Measurements from ENCODE around the gene LRRFIP1.

The LRRFIP1 gene

DNA sequence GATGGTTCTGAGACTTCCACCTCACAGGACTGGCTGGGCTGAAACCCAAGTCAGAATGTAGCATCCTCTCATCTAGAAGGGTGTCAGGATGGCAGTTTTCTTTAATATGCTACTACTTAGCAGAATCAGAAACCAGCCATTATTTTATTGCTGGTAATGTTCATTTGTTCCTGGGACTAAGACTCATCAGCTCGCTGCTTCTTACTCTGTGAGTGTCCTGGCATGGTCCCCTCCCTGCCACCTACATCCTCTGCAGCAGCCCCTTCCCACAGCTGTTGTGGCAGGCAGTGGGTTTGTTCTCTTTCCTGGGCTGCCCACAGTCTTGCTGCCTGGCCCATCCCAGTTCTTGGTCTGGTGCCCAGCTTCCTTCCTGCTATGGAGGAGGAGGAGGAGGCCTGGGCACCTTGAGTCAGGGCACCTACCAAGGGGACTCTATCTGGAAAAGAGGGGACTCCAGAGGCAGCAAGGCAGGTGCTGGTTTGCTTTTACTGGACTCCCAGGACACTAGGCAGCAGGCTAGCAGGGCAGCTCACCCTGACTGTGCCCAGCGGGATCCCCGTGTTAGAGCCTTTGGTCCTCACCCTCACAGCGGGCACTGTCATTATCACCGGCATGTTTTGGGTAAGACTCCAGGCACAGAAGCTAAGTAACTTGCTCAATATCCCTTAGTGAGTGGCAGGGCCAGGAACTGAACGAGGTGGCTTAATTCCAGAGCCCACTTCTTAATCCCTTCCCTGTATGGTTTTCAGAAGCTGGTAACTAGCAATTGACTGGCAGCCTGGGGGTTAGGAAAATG is 62.1 kb downstream of the LRRFIP1 start:
- Histone ChIP-seq H3K4me3 (replicated peaks; ENCODE audit: low read depth, low read length) (no peak overlapping the region), H3K27me3 (replicated peaks; ENCODE audit: control insufficient read depth, insufficient read depth, low read length) (no peaks in the 10 kb centered on the region), H3K36me3 (ENCODE audit: control insufficient read depth, insufficient read depth, low read length) (no peaks in the 10 kb centered on the region)
- DNase-seq (ENCODE audit: extremely low read depth, insufficient read length) = no peak
- TF ChIP-seq, protein P1, sequence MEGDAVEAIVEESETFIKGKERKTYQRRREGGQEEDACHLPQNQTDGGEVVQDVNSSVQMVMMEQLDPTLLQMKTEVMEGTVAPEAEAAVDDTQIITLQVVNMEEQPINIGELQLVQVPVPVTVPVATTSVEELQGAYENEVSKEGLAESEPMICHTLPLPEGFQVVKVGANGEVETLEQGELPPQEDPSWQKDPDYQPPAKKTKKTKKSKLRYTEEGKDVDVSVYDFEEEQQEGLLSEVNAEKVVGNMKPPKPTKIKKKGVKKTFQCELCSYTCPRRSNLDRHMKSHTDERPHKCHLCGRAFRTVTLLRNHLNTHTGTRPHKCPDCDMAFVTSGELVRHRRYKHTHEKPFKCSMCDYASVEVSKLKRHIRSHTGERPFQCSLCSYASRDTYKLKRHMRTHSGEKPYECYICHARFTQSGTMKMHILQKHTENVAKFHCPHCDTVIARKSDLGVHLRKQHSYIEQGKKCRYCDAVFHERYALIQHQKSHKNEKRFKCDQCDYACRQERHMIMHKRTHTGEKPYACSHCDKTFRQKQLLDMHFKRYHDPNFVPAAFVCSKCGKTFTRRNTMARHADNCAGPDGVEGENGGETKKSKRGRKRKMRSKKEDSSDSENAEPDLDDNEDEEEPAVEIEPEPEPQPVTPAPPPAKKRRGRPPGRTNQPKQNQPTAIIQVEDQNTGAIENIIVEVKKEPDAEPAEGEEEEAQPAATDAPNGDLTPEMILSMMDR (IDR thresholded peaks at IDR 0.05; ENCODE audit: insufficient read depth, low read length, poor library complexity, severe bottlenecking) = no peak

DNA sequence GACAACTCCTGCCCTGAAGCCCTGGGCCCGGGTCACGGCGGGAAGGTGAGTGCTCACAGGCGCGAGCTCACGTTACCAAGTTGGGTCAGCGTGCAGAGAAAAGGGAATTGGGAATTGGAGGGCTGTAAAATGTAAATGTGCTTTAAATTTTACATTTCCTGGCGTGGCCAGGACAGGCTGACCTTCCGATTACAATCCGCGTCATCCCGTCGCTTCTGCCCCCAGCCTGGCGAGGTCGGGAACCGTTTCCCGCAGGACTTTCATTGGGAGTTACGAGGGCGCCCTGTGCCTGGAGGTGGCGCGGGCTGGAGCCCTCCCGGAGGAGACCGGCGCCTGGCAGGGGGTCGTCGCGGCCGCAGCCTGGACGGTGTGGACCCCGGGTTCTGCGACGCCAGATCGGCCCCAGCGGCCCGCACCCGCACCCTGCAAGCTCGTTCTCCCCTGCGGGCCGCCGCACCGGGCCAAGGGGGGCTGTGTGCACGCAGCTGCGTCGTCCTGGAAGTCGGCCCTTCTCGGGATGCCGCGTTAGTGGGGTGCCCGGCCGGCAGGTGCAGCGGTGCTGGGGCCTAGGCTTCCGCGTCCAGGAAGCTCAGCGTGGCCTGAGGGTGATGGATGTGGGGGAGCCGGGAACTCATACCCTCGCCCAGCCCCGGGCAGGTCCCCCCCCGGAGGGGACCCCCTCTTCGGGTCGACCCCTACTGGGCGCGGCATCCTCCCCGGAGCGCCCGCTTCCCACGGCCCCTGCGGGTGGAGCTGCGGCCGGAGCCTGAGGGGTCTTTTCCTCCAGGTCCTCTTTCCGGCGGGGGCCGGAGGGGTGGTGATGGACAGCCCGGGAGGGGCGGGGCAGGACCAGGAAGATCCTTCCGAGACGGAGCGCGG is 63.9 kb downstream of the LRRFIP1 start:
- TF ChIP-seq, protein P1 (IDR thresholded peaks at IDR 0.05; ENCODE audit: insufficient read depth, low read length, poor library complexity, severe bottlenecking) = no peak
- Histone ChIP-seq H3K36me3 (ENCODE audit: control insufficient read depth, insufficient read depth, low read length) (no peaks in the 10 kb centered on the region), H3K4me3 (replicated peaks; ENCODE audit: low read depth, low read length) (peak overlapping the region; percentile 83), H3K27me3 (replicated peaks; ENCODE audit: control insufficient read depth, insufficient read depth, low read length) (no peaks in the 10 kb centered on the region)
- DNase-seq (ENCODE audit: extremely low read depth, insufficient read length) = no peak

DNA sequence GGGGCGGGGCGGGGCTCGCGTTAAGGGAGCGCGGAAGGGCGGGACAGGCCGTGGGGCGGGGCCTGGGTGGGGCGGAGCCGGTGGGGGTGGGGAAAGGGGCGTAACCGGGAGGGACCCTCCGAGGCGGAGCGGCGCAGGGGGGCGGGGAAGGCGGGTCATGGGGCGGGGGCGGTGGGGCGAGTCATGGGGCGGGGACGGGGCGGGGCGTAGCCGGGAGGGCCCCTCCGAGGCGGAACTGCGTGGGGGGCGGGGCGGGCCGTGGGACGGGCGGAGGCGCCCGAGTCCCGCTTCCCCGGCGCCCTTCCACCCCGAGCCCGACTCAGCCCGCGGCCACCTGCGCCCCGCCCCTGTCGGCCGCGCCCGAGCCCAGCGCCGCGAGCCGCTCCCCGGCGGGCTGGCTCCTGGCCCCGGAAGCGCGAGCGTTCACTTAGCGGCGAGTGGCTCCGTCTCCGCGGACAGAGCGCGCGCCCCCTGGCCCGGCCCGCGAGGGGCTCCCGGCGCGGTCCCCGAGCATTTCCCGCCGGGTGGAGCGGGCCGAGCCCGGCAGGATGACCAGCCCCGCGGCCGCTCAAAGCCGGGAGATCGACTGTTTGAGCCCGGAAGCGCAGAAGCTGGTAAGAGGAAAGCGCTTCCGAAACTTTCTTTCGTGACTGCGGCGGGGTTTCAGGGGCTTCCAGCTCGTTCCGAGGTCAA is 64.7 kb downstream of the LRRFIP1 start:
- TF ChIP-seq, protein P1 (IDR thresholded peaks at IDR 0.05; ENCODE audit: insufficient read depth, low read length, poor library complexity, severe bottlenecking) = no peak
- no peaks in the 10 kb centered on the region for H3K27me3 ChIP-seq (replicated peaks; ENCODE audit: control insufficient read depth, insufficient read depth, low read length)
- peak overlapping the region; percentile 83 for H3K4me3 ChIP-seq (replicated peaks; ENCODE audit: low read depth, low read length)
- H3K36me3 ChIP-seq (ENCODE audit: control insufficient read depth, insufficient read depth, low read length) = no peaks in the 10 kb centered on the region
- DNase-seq (ENCODE audit: extremely low read depth, insufficient read length) = peak; percentile 90

DNA sequence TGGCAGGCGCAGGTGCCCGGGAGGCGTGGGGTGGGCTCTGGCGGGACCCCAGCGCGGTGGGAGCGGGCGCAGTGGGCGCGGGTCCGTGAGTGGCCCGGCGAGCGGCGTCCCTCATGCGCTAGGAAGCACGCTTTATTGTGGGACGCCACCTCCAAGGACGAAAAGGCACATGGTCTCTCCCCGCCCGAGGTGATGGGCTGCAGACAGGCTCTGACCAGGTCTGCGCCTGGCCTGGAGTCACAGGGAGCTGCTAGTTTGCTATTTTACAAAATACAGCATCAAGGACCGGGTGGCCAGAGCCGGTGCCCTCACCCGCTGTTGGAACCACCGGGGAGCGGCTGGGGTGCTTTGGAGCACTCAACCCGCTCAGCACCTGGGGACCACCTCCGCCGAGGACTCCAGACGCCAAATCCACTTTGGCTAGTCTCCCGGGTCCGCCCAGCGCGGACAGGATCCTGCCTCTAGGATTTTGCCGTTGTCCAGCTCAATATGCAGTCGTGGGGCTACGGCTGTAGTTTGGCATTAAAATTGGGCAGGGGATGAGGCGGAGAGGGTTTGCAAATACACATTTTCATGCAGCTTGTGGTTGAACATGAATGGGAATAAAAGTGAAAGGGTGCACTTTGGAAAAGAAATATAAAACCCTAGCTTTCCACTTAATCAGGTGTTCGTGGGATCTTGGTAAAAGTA is 65.4 kb downstream of the LRRFIP1 start:
- H3K36me3 ChIP-seq (ENCODE audit: control insufficient read depth, insufficient read depth, low read length) = no peaks in the 10 kb centered on the region
- TF ChIP-seq, protein P1 (IDR thresholded peaks at IDR 0.05; ENCODE audit: insufficient read depth, low read length, poor library complexity, severe bottlenecking) = no peak
- no peaks in the 10 kb centered on the region for H3K27me3 ChIP-seq (replicated peaks; ENCODE audit: control insufficient read depth, insufficient read depth, low read length)
- H3K4me3 ChIP-seq (replicated peaks; ENCODE audit: low read depth, low read length) = peak overlapping the region; percentile 81
- DNase-seq (ENCODE audit: extremely low read depth, insufficient read length) = no peak

DNA sequence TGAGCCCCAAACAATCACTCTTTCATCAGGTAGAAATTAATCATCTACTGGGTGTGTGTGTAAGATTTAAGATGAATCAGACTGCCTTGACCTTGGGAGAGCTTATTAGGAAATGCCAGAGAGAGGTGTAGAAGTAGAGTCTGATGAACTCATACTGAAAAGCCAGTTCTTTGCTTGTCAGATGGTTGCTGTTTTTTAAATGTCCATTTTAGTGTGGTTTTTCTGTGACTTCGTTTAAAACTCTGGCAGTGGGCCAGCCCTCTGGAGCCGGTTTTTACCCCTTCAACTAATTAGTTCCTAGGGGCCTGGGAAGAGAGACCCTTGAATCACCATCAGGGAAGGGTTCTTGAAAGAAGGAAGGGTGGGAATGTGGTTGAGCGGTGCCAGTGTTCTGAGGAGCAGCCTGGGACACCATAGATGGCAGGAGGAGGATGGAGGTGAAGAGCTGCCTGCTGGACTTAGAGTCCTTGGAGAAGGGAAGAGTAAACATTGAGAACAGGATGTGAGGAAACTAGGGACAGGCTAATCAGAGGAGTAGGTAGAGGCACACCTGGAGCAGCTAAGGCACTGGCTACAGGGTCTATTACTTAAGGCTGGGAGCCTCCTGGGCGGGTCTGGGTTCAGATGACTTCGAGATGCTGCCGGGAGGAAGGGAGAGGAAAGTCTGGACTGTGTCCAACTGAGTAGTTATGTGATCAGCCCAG is 66.1 kb downstream of the LRRFIP1 start:
- no peak for DNase-seq (ENCODE audit: extremely low read depth, insufficient read length)
- Histone ChIP-seq H3K4me3 (replicated peaks; ENCODE audit: low read depth, low read length) (peak overlapping the region; percentile 81), H3K27me3 (replicated peaks; ENCODE audit: control insufficient read depth, insufficient read depth, low read length) (no peaks in the 10 kb centered on the region), H3K36me3 (ENCODE audit: control insufficient read depth, insufficient read depth, low read length) (no peaks in the 10 kb centered on the region)
- TF ChIP-seq, protein P1 (IDR thresholded peaks at IDR 0.05; ENCODE audit: insufficient read depth, low read length, poor library complexity, severe bottlenecking) = no peak
